OCI-LY7 (cell line): ENCODE results near the gene KCNMB2.

ENCODE experiments used
- EZH2phosphoT487 ChIP-seq: fragments of 200-600 bp; sonication (generic); IDR thresholded peaks from 2 replicates; pipeline ENCODE4 v1.6.1; 2018; ENCODE audit warnings: low read depth, borderline replicate concordance, mild to moderate bottlenecking, mixed run types, antibody characterized with exemption, low read length, moderate library complexity, mixed read lengths
- TF ChIP-seq, protein P1 (sequence below): fragments of 200-600 bp; sonication (generic); conservative IDR thresholded peaks from 2 replicates; pipeline ENCODE4 v1.5.1; 2014; ENCODE audit warnings: mild to moderate bottlenecking, antibody characterized with exemption, low read length, moderate library complexity, mixed read lengths

DNA sequence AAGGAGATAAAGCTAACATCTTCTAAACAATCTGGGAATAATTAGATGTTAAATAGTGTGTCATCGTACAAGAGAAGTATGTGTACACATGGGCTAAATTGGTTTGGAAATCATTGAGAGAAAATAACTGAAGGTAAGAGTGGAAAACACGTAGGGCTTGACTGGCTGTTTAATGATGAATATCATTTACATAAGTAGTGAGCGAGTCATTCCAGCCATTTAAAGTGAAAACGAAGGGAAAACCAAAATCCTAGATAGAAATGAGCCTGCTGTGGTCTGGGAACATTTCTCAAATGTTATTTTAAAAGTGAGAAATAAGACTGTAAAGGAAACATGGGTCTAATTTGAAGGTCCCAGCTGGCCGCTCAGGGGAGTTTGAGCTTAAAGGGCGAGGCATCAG lies 41.9 kb upstream of the KCNMB2 start:
- TF ChIP-seq EZH2phosphoT487: no peak
- TF ChIP-seq, protein P1, sequence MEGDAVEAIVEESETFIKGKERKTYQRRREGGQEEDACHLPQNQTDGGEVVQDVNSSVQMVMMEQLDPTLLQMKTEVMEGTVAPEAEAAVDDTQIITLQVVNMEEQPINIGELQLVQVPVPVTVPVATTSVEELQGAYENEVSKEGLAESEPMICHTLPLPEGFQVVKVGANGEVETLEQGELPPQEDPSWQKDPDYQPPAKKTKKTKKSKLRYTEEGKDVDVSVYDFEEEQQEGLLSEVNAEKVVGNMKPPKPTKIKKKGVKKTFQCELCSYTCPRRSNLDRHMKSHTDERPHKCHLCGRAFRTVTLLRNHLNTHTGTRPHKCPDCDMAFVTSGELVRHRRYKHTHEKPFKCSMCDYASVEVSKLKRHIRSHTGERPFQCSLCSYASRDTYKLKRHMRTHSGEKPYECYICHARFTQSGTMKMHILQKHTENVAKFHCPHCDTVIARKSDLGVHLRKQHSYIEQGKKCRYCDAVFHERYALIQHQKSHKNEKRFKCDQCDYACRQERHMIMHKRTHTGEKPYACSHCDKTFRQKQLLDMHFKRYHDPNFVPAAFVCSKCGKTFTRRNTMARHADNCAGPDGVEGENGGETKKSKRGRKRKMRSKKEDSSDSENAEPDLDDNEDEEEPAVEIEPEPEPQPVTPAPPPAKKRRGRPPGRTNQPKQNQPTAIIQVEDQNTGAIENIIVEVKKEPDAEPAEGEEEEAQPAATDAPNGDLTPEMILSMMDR: no peak
